HUES64 (cell line): Measurements from ENCODE around the gene AKNA.
A peak's percentile ranks its signal among the peaks of the same experiment; 100 is the strongest.

Experiments
- H3K27ac ChIP-seq: 2 replicates; pipeline ENCODE4 v1.7.0; 2013; ENCODE audit warnings: low read depth, low read length, inconsistent platforms
- H3K27me3 ChIP-seq: 2 replicates; pipeline ENCODE4 v1.6.1; 2013; ENCODE audit warnings: mild to moderate bottlenecking, low read length; ENCODE audit not compliant: insufficient read depth
- H3K36me3 ChIP-seq: 2 replicates; pipeline ENCODE4 v1.6.1; 2013; ENCODE audit warnings: mild to moderate bottlenecking, low read length; ENCODE audit not compliant: insufficient read depth
- H3K4me1 ChIP-seq: 2 replicates; pipeline ENCODE4 v1.6.1; 2013; ENCODE audit warnings: mild to moderate bottlenecking, low read length, moderate library complexity; ENCODE audit not compliant: insufficient read depth
- H3K4me3 ChIP-seq: 2 replicates; pipeline ENCODE4 v1.5.1; 2013; ENCODE audit warnings: mild to moderate bottlenecking, low read length, moderate library complexity
- H3K9ac ChIP-seq: 2 replicates; pipeline ENCODE4 v1.6.1; 2013; ENCODE audit warnings: mild to moderate bottlenecking, low read depth, low read length
- H3K9me3 ChIP-seq: 2 replicates; pipeline ENCODE4 v1.6.1; 2013; ENCODE audit warnings: low read depth, low read length; ENCODE audit not compliant: insufficient read depth
- WGBS: fragments of 150-250, 120-280 bp; methylation state at CpG from one replicate; pipeline ENCODE4 v1.1.7; 2013; ENCODE audit warnings: missing lambda C conversion rate; 5-methylcytosine and 5-hydroxymethylcytosine counted together

Gene AKNA

DNA sequence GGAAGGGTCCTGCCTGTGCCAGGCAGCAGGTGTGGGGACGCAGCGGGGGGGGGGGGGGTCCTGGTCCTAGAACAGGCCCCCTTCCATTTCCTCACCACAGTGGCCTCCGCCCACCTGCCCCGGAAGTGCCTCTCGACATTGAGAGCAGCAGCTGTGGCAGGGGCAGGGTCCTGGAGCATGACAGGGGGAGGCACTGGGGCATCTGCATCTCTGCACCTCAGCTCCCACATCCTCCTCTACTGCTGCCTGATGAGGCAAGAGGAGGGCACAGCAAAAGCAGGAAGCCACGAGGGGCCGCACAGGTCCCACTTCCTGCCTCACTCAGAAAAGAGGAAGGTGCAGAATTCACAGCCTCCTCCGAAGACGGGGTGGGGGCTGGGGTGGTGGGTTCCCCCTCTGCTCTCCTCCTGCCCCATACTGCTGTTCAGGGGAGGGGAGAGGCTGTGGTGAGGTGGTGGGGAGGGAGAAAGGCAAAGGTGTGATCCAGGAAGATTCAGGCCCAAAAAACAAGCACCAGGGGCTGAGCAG, 14.8 kb downstream of the AKNA start:
- Histone ChIP-seq H3K27me3 (no peaks in the 10 kb centered on the region), H3K36me3 (peaks cover 15% of the 10 kb centered on the region), H3K4me1 (peaks cover 40% of the 10 kb centered on the region), H3K9me3 (no peaks in the 10 kb centered on the region), H3K9ac (no peak overlapping the region), H3K4me3 (no peak overlapping the region), H3K27ac (no peak overlapping the region)
- 82% methylated on average over 7 of the region's 9 CpGs for WGBS

DNA sequence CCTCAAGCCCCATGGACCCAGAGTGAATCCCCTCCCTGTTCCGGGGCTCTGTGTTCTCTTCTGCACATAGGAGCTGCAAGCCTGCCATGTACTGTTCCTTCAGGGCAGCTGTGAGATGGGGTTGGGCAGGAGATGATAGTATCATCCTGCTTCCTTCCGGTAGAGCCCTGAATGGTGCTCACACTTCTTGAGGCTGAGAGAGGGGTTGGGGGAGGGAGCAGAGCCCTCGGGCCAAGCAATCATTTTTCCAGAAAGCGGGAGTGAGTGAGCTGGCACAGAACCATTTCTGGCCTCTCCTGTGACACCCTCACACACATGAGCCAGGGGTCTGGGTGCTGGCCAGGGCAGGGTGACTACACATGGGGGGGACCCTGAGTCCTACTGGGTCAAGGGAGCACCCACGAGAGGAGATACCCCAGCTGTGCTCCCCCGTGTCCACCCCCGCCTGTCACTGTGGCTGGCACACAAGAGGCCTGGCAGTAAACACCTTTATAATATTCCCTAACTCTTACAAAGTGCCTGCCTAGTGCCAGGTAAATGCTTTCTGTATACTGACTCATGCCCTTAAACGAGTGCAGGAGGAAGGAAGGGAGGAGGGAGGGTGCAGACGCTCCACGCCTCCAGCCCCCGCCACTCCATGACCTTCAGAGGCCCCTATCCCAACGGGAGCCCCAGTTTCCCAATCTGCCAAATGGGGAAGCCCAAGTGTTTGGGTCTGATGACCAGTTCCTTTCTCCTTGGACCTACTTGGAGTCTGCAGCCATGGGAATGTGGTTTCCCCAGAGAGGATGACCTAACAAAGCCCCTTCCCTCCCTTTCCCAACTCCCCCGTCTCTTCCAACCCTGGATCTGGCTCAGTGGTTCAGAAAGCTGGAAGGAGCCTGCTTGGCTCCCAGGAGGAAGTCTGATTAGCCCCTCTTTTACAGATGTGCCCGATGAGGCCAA, 15.5 kb downstream of the AKNA start:
- H3K36me3 ChIP-seq = peaks cover 23% of the 10 kb centered on the region
- 72% methylated on average over 14 of the region's 14 CpGs for WGBS

DNA sequence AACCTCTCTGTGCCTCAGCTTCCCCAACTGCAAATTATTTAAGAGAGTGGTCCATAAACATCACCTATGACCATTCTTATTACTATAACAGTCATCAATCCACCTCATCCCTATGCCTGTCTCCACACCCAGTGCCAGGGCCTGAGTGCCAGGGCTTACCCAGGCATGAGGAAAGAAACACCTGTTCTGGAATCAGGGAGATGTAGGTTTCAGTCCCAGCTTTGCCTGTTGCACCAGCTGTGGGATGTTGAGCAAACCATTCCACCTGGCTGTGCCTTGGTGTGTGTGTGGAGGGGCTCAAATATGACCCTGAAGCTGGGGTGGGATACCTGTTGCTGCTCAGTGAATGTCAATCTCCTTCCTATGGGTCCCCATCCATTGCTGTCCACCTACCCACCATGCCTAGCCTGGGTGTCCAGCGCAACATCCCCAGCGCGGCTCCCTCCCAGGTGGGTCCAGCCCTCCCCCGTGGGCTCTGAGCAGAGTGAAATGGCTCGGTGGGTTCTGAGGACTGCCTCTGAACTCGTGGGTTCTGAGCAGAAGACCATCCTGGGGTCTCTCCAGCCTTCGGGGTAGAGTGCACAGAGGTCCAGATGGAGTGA, 16.3 kb downstream of the AKNA start:
- Histone ChIP-seq H3K27me3 (no peaks in the 10 kb centered on the region), H3K4me3 (no peak overlapping the region), H3K27ac (peak overlapping the region; percentile 93; the same call in 1 of the 2 replicates), H3K9ac (no peak overlapping the region), H3K9me3 (no peaks in the 10 kb centered on the region), H3K36me3 (peaks cover 19% of the 10 kb centered on the region), H3K4me1 (peaks cover 40% of the 10 kb centered on the region)
- 90% methylated on average over 7 of the region's 7 CpGs for WGBS

More for the DNA sequence above, 15.5 kb downstream of the AKNA start:
- Histone ChIP-seq H3K4me3 (no peak overlapping the region), H3K9me3 (no peaks in the 10 kb centered on the region), H3K27ac (no peak overlapping the region), H3K9ac (no peak overlapping the region), H3K27me3 (no peaks in the 10 kb centered on the region), H3K4me1 (peaks cover 40% of the 10 kb centered on the region)

DNA sequence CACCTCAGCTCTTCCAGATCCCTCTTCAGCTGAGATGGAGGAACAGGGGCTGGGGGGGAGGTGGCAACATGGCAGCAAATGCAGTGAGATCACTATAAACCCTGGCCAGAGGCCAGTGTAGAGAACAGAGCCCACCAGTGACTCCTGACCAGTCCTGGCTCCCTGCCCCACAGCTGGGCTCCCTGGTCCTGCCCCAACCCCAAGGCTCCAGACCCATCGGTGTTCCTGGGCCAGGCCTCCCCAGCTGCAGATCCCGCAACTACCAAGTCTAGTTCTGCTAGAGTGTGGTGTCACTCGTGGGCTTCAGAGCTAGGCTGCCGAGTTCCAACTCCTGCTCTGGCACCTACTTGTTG, 16.8 kb downstream of the AKNA start:
- peaks cover 40% of the 10 kb centered on the region for H3K4me1 ChIP-seq
- H3K4me3 ChIP-seq = 0 out of 2 replicates have a peak overlapping the region, but pooled peaks have one; percentile 15
- H3K36me3 ChIP-seq = peaks cover 18% of the 10 kb centered on the region
- H3K27ac ChIP-seq = peak overlapping the region; percentile 93
- H3K9ac ChIP-seq = no peak overlapping the region
- H3K9me3 ChIP-seq = no peaks in the 10 kb centered on the region
- WGBS = 63% methylated on average over 4 of the region's 4 CpGs
- H3K27me3 ChIP-seq = no peaks in the 10 kb centered on the region

DNA sequence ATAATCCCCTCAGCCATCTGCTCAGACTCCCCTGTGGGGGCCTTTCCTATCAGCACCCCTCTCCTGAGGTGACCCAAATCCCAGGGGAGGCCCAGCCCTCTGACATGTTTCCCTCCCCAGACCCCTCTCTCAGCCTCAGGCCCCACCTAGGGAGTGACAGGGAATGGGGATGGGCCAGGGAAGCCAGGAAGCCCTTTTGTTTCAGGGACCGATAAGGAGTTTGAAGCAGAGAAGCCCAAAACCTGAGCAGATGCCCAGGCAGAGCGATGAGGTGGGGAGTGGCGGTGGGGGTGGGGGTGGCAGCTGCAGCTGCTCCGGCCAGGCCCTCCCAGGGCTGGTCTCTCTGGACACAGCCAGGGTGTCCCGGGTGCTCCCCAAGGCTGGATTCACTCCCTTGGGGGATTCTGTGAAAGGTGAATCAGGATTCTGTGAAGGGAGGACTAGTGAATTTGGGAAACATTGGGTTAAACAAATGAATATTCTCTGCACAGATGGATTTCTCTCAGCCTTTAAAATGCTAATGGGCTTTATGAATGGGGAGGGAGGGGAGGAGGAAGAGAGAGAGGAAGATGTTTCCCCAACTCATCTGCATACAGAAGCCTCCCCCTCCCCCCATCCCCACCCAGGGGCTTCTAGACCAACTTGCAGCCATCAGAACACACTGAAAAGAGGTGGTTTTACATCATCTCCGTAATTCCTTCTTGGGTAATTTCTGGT, 17.4 kb downstream of the AKNA start:
- H3K4me3 ChIP-seq = peak overlapping the region; percentile 15
- H3K9me3 ChIP-seq = no peaks in the 10 kb centered on the region
- peak overlapping the region; percentile 93 for H3K27ac ChIP-seq
- WGBS = 10% methylated on average over 6 of the region's 6 CpGs
- peaks cover 38% of the 10 kb centered on the region for H3K4me1 ChIP-seq
- H3K36me3 ChIP-seq = peaks cover 20% of the 10 kb centered on the region
- H3K9ac ChIP-seq = peak overlapping the region; percentile 45
- H3K27me3 ChIP-seq = no peaks in the 10 kb centered on the region

DNA sequence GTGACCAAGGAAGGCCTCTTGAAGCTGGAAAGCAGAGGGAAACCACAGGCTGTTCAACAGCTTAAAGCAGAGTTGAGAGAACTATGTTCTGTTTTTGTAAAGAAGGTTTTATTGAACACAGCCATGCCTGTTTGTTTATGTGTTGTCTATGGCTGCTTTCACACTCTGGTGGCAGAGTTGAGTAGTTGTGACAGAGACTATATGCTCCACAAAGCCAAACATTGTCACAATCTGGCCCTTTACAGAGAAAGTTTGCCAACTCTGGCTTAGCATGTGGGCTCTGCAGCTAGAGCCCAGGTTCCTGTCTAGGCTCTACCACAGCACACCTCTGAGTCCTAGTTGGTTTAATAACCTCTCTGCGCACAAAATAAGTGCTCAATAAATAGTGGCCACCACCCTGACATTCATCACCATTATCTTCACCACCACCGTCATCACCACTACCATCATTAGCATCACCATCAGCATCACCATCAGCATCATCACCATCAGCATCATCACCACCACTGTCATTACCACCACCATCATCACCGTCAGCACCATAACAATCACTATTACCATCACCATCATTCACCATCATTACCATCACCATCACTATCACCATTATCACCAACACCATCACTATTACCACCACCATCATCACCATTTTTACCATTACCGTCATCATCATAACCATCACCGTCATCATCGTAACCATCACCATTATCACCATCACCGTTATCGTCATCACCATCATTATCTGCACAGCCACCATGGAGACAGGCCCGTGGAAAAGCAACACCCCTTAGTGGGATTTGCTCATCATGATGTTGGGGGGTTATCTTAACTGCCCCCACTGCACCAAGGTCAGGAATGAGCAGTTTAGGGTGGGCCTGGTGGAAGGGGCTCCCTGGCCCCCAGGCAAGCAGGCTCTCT, 18.3 kb downstream of the AKNA start:
- Histone ChIP-seq H3K4me1 (peaks cover 29% of the 10 kb centered on the region), H3K4me3 (no peak overlapping the region), H3K9ac (peak overlapping the region; percentile 45; the same call in 1 of the 2 replicates), H3K27me3 (no peaks in the 10 kb centered on the region), H3K27ac (peak overlapping the region; percentile 93), H3K36me3 (peaks cover 29% of the 10 kb centered on the region), H3K9me3 (no peaks in the 10 kb centered on the region)
- 93% methylated on average over 9 of the region's 9 CpGs for WGBS

DNA sequence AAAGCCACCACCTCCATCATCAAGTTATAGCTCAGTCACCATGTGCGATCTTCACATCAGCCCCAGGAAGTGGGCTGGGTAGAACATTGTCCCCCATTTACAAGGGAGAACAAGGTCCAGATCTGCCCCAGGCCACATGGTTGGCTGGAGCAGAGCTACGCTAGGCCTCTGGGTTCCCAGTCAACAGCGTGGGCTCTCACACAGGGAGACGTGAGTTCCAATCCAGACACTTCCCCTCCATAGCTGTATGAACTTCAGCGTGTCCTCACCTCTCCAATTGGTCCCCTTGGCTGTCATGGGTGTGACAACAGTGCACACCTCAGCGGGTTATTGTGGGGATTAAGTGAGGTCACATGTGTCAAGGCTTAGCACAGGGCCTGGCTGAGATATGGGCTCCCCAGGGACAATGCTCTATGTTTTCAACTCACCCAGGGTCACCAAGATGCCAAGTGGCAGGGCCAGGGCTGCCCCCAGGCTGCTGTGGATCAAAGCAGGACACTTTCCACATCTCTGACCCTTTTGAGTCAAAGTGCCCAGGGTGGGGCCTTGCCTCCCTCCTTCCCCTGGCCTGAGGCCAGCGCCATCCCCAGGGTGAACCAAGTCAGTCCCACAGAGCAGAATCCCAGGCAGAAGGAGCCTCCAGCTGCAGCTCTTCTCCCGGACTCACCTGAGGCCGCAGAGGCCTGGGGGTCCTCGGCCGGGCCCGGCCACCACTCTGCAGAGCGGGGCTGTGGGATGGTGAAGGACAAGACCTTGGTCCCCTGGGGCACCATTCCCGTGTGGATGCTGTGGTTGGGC, 19.8 kb downstream of the AKNA start:
- peaks cover 42% of the 10 kb centered on the region for H3K36me3 ChIP-seq
- H3K27ac ChIP-seq = no peak overlapping the region
- 95% methylated on average over 14 of the region's 14 CpGs for WGBS
- H3K9me3 ChIP-seq = no peaks in the 10 kb centered on the region
- no peak overlapping the region for H3K9ac ChIP-seq
- H3K4me1 ChIP-seq = peaks cover 28% of the 10 kb centered on the region
- H3K4me3 ChIP-seq = no peak overlapping the region
- H3K27me3 ChIP-seq = no peaks in the 10 kb centered on the region

DNA sequence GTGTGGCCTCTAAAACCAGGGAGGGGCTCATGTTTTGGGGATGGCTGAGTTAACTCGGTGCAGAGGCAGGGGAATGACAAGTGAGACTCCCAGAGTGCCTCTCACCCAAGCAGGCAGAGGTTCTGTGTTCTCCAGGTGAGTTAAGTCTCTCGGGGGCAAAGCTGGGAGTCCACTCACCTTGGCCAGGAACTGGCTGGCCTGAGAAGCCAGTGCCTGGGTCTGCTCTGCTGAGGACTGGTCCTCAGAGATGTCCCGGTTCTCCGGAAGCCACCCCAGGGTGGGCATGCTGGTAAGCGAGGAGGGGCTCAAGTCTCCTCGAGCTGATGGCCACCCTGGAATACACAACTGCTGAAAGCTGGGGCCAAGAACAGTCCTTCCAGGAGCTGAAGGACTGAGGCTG, 20.4 kb downstream of the AKNA start:
- Histone ChIP-seq H3K36me3 (peaks cover 46% of the 10 kb centered on the region), H3K4me3 (no peak overlapping the region), H3K9ac (no peak overlapping the region), H3K9me3 (no peaks in the 10 kb centered on the region), H3K4me1 (peaks cover 28% of the 10 kb centered on the region), H3K27ac (no peak overlapping the region), H3K27me3 (no peaks in the 10 kb centered on the region)
- WGBS = 95% methylated on average over 6 of the region's 6 CpGs

DNA sequence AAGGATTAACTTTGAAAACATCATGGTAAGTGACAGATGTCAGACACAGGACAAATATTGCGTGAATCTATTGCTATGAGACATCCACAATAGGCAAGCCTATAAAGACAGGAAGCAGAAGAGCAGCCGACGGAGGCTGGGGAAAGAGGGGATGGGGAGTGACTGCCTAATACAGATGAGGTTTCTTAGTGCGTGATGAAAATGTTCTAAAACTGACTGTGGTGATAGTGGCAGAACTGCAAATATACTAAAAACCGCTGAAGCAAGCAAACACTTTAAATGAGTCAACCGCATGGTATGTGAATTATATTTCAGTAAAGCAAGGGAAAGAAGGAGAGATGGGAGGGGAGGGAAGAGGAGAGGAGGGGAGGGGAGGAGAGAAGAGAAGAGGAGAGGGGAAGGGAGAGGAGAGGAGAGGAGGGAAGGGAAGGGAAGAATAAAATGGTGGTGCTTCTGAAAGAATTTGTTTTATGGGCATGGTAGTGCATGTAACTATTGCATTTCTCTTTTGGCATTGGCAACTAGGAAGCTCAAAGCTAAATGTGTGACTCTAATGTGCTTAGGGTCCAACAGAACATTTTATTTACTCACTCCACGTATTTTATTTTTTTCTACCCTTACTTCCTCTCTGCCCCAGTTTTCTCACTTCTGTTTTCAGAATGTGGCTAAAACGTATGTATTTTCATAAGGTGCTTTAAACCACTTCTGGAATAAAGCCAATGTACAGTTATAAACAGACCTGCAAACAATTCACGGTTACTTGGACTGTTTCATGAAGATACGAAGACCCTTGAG, 21.3 kb downstream of the AKNA start:
- WGBS = 89% methylated on average over 10 of the region's 10 CpGs
- Histone ChIP-seq H3K4me3 (no peak overlapping the region), H3K4me1 (peaks cover 21% of the 10 kb centered on the region), H3K27ac (no peak overlapping the region), H3K27me3 (no peaks in the 10 kb centered on the region), H3K9me3 (no peaks in the 10 kb centered on the region), H3K9ac (no peak overlapping the region), H3K36me3 (peaks cover 54% of the 10 kb centered on the region)
